OCI-LY7 (cell line): ENCODE measurements around the gene ZKSCAN4. TPM values are rescaled to one million over a fixed set of nuclear protein-coding genes. Genes with fewer than 3 reads are reported as not detected.

Experiments used
- BruUV-seq: library from RNA; stranded (reverse); fragments of 400-500 nt; replicated peaks from 2 replicates; lab custom pipeline; 2021; lab: Mats Ljungman, UMichigan
- CTCF ChIA-PET: fragments of 300-600 bp; sonication (Branson Sonifier 250); formaldehyde crosslinking; loops from one replicate; lab custom pipeline; 2022; ENCODE audit warnings: antibody characterized with exemption; ENCODE audit not compliant: unreplicated experiment; lab: Charles Lee
- POLR2A ChIA-PET: fragments of 300-600 bp; sonication (Branson Sonifier 250); formaldehyde crosslinking; loops from one replicate; lab custom pipeline; 2022; ENCODE audit warnings: antibody characterized with exemption; lab: Charles Lee
- DNase-seq: peaks from one replicate; pipeline ENCODE4 v3.0.0-alpha.2; 2015; ENCODE audit warnings: low spot score
- H2AFZ ChIP-seq: fragments of 200-600 bp; sonication (generic), shearing (Covaris generic); 2 replicates; pipeline ENCODE4 v1.6.1; 2014; ENCODE audit warnings: mild to moderate bottlenecking, antibody characterized with exemption, low read length, moderate library complexity
- H3K27ac ChIP-seq: fragments of 200-600 bp; sonication (generic); 2 replicates; pipeline ENCODE4 v1.5.1; 2014; ENCODE audit warnings: mixed run types, low read depth, mild to moderate bottlenecking, moderate library complexity, low read length, inconsistent platforms; ENCODE audit not compliant: poor library complexity, severe bottlenecking
- H3K36me3 ChIP-seq: fragments of 200-600 bp; sonication (generic); 2 replicates; pipeline ENCODE4 v1.6.1; 2014; ENCODE audit warnings: mild to moderate bottlenecking, antibody characterized with exemption, low read length, moderate library complexity, mixed read lengths; ENCODE audit not compliant: insufficient read depth
- H3K4me1 ChIP-seq: fragments of 200-600 bp; sonication (generic); 2 replicates; pipeline ENCODE4 v1.5.1; 2014; ENCODE audit warnings: mild to moderate bottlenecking, low read length; ENCODE audit not compliant: insufficient read depth, poor library complexity, severe bottlenecking
- H3K4me2 ChIP-seq: fragments of 200-600 bp; sonication (generic); 2 replicates; pipeline ENCODE4 v1.6.1; 2014; ENCODE audit warnings: mild to moderate bottlenecking, low read length
- H3K4me3 ChIP-seq: fragments of 200-600 bp; sonication (generic); 2 replicates; pipeline ENCODE4 v1.5.1; 2014; ENCODE audit warnings: mild to moderate bottlenecking, low read depth, low read length; ENCODE audit not compliant: poor library complexity, severe bottlenecking
- H3K79me2 ChIP-seq: fragments of 200-600 bp; sonication (generic); 2 replicates; pipeline ENCODE4 v1.6.1; 2016; ENCODE audit warnings: low read depth, mild to moderate bottlenecking, low read length, moderate library complexity, mixed read lengths; ENCODE audit not compliant: insufficient read depth
- H3K9me2 ChIP-seq: fragments of 200-600 bp; sonication (generic); 2 replicates; pipeline ENCODE4 v1.6.1; 2016; ENCODE audit warnings: mild to moderate bottlenecking, low read length, mixed read lengths; ENCODE audit not compliant: insufficient read depth
- H3K9me3 ChIP-seq: fragments of 200-600 bp; sonication (generic); 2 replicates; pipeline ENCODE4 v1.6.1; 2014; ENCODE audit warnings: mild to moderate bottlenecking, mixed run types, low read length, mixed read lengths
- H4K20me1 ChIP-seq: fragments of 200-600 bp; sonication (generic); 2 replicates; pipeline ENCODE4 v1.6.1; 2014; ENCODE audit warnings: mild to moderate bottlenecking, antibody characterized with exemption, low read length, moderate library complexity, mixed read lengths; ENCODE audit not compliant: insufficient read depth
- CTCF ChIP-seq: fragments of 200-600 bp; sonication (generic); conservative IDR thresholded peaks from 2 replicates; pipeline ENCODE4 v1.5.1; 2014; ENCODE audit warnings: mild to moderate bottlenecking, antibody characterized with exemption, low read length, moderate library complexity, mixed read lengths
- EZH2phosphoT487 ChIP-seq: fragments of 200-600 bp; sonication (generic); IDR thresholded peaks from 2 replicates; pipeline ENCODE4 v1.6.1; 2018; ENCODE audit warnings: low read depth, borderline replicate concordance, mild to moderate bottlenecking, mixed run types, antibody characterized with exemption, low read length, moderate library complexity, mixed read lengths
- intact Hi-C: fragments of 100-400 bp; cut with micrococcal nuclease; formaldehyde crosslinking; loops from one replicate; pipeline ENCODE4 v1.10.0; 2022; ENCODE audit not compliant: unreplicated experiment
- total RNA-seq, 2 experiments: library from RNA; depleted of rRNA in 1 of 2; stranded (reverse); fragments of >200 nt in 1 of 2; shearing (Covaris generic) in 1 of 2; gene quantifications; 2 replicates each; pipeline ENCODE4 v1.2.3, GENCODE V29; 2014 to 2022

Gene ZKSCAN4
- total RNA-seq, 2 experiments from 2014 or later, result 6.9 to 7.9 TPM

DNA sequence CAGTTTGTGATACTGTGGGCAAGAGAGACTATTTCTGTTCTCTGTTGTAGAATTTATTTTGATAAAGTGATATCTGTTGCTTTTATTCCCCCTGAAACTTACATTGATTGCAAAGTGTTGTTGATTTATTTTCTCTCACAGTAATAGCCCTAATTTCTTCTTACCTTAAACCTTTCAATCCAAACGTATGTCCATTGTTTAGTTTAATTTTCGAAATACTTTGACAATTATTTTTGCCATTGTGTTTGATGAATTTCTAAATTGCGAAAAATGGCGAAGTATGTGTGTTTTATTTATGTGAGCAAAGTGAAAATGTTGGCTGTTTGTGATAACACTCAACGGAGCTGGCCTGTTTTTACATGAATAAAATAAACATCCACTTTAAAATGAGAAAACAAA, 14.5 kb upstream of the ZKSCAN4 start:
- POLR2A ChIA-PET, result interaction anchor here (0.6 to 2.4 kb wide), 9 partner anchors 13 to 187 kb away, joined by 3 to 24 read pairs (median 3); partner anchors contain the start of genes PGBD1, ZKSCAN4 and ZSCAN12
- Histone ChIP-seq H3K79me2 (no peaks in the 10 kb centered on the region), H3K4me1 (peaks cover 16% of the 10 kb centered on the region), H3K4me2 (peak overlapping the region; percentile 88), H3K9me3 (no peaks in the 10 kb centered on the region), H4K20me1 (no peaks in the 10 kb centered on the region), H2AFZ (peak overlapping the region; percentile 97; the same call in 1 of the 2 replicates), H3K27ac (no peak overlapping the region), H3K4me3 (peak overlapping the region; percentile 76), H3K9me2 (no peaks in the 10 kb centered on the region), H3K36me3 (no peaks in the 10 kb centered on the region)
- TF ChIP-seq CTCF, result no peak
- no peak for TF ChIP-seq EZH2phosphoT487
- CTCF ChIA-PET, result interaction anchor here (0.6 kb wide), 1 partner anchor 125 kb away, joined by 3 read pairs; the partner anchor contains the start of gene ZKSCAN8
- BruUV-seq, result no TSS peak
- no peak for DNase-seq
- intact Hi-C loops, result loop anchor here (2.0 kb wide), 1 partner anchor 14 kb away; the partner anchor contains the start of gene ZKSCAN4

GRCh38 chr6:28264834-28265401, 12.8 kb upstream of the ZKSCAN4 start:
- H3K4me1 ChIP-seq, result peaks cover 16% of the 10 kb centered on the region
- no peak overlapping the region for H3K27ac ChIP-seq
- intact Hi-C loops, result no loop called here
- POLR2A ChIA-PET, result interaction anchor here (1.0 kb wide), 1 partner anchor 13 kb away, joined by 3 read pairs; the partner anchor contains the start of gene ZKSCAN4
- no TSS peak for BruUV-seq
- H3K79me2 ChIP-seq, result no peaks in the 10 kb centered on the region
- H3K4me2 ChIP-seq, result no peak overlapping the region
- no peak for TF ChIP-seq CTCF
- TF ChIP-seq EZH2phosphoT487, result no peak
- CTCF ChIA-PET, result no interaction called here
- H2AFZ ChIP-seq, result no peak overlapping the region
- no peaks in the 10 kb centered on the region for H3K9me2 ChIP-seq
- H3K36me3 ChIP-seq, result no peaks in the 10 kb centered on the region
- H3K9me3 ChIP-seq, result no peaks in the 10 kb centered on the region
- DNase-seq, result no peak
- no peaks in the 10 kb centered on the region for H4K20me1 ChIP-seq
- no peak overlapping the region for H3K4me3 ChIP-seq

- TF ChIP-seq CTCF, result no peak
- no peak for TF ChIP-seq EZH2phosphoT487
- Histone ChIP-seq H2AFZ (no peak overlapping the region; the same call in 1 of the 2 replicates), H3K4me3 (no peak overlapping the region), H3K36me3 (no peaks in the 10 kb centered on the region), H3K27ac (no peak overlapping the region), H3K4me2 (no peak overlapping the region), H4K20me1 (no peaks in the 10 kb centered on the region), H3K79me2 (no peaks in the 10 kb centered on the region), H3K4me1 (peaks cover 16% of the 10 kb centered on the region), H3K9me2 (no peaks in the 10 kb centered on the region), H3K9me3 (no peaks in the 10 kb centered on the region)
- POLR2A ChIA-PET, result interaction anchor here (1.0 kb wide), 1 partner anchor 12 kb away, joined by 3 read pairs; the partner anchor contains the start of gene ZKSCAN4
- CTCF ChIA-PET, result interaction anchor here (0.6 kb wide), 1 partner anchor 16 kb away, joined by 3 read pairs; no protein-coding TSS in a partner anchor
- BruUV-seq, result no TSS peak
- no peak for DNase-seq
- intact Hi-C loops, result no loop called here
Observed at GRCh38 chr6:28263922-28264321, 11.9 kb upstream of the ZKSCAN4 start.
